A549 (cell line): Measurements from ENCODE around the gene DHRS7B. TPM values are rescaled to one million over a fixed set of nuclear protein-coding genes. Genes with fewer than 3 reads are reported as not detected.
"Not testable (repeated sequence)": the region's sequence is repeated elsewhere in the genome, so short reads cannot be mapped to it uniquely, and the experiment has no call there.

Experiments
- ATAC-seq, 2 experiments: fragments of 200-7000 bp in 1 of 2; fragments of >200 bp in 1 of 2; cut with Nextera tagmentation in 1 of 2; cut with Tn5 transposase in 1 of 2; 3 replicates each; pipeline versions ENCODE4 v1.8.0 to v1.9.1; 2018 to 2020; ENCODE audit warnings: mild to moderate bottlenecking in 1 of 2, moderate library complexity in 1 of 2
- CTCF ChIA-PET: fragments of 300-600 bp; sonication (Branson Sonifier 250); formaldehyde crosslinking; extraction: SDS; loops from one replicate; lab custom pipeline; 2021; ENCODE audit warnings: antibody characterized with exemption, inconsistent platforms; lab: Yijun Ruan, JAX
- POLR2A ChIA-PET: fragments of 350-600 bp; formaldehyde crosslinking; extraction: SDS; loops from one replicate; lab custom pipeline; 2021; ENCODE audit warnings: antibody characterized with exemption, inconsistent platforms; lab: Yijun Ruan, JAX
- DNase-seq, 2 experiments: peaks; one replicate each; pipeline versions ENCODE4 v3.0.0 to v3.0.0-alpha.2; 2011 to 2016; ENCODE audit warnings: low read depth in 1 of 2, low spot score in 1 of 2
- FAIRE-seq: peaks from 2 replicates; lab custom pipeline; 2011; peaks lifted over from hg19 to GRCh38; lab: Jason Lieb, UNC
- H3K27ac ChIP-seq, 2 experiments: fragments of >200 bp; sonication (Bioruptor Twin); formaldehyde crosslinking; 3 replicates each; pipeline ENCODE4 v1.5.1; 2016 to 2017
- H3K4me1 ChIP-seq: fragments of >200 bp; sonication (Bioruptor Twin); formaldehyde crosslinking; 3 replicates; pipeline ENCODE4 v1.6.1; 2016
- H3K4me2 ChIP-seq: fragments of >200 bp; sonication (Bioruptor Twin); formaldehyde crosslinking; 3 replicates; pipeline ENCODE4 v1.6.1; 2016
- H3K4me3 ChIP-seq: fragments of >200 bp; sonication (Bioruptor Twin); formaldehyde crosslinking; 3 replicates; pipeline ENCODE4 v1.5.1; 2016
- H3K9me3 ChIP-seq: fragments of >200 bp; sonication (Bioruptor Twin); formaldehyde crosslinking; 3 replicates; pipeline ENCODE4 v1.6.1; 2016
- ATOH8 ChIP-seq: fragments of 250-450 bp; sonication (Bioruptor Pico); IDR thresholded peaks from 2 replicates; pipeline ENCODE4 v1.5.0; 2020; ENCODE audit warnings: low read depth, mild to moderate bottlenecking, moderate library complexity
- BCL3 ChIP-seq: fragments of >200 bp; sonication (Bioruptor Twin); formaldehyde crosslinking; IDR thresholded peaks from 3 replicates; pipeline ENCODE4 v1.6.1; 2016
- CBX8 ChIP-seq: fragments of 200-600 bp; sonication (generic); IDR thresholded peaks from 2 replicates; pipeline ENCODE4 v1.6.1; 2016
- CEBPB ChIP-seq, 2 experiments: fragments of >200 bp in 1 of 2; sonication (Bioruptor Twin) in 1 of 2; formaldehyde crosslinking in 1 of 2; IDR thresholded peaks; 2 replicates each; pipeline ENCODE4 v1.6.1; 2012 to 2016
- CHD4 ChIP-seq: fragments of 200-600 bp; sonication (generic); IDR thresholded peaks from 2 replicates; pipeline ENCODE4 v1.6.1; 2016; ENCODE audit warnings: antibody characterized with exemption, mild to moderate bottlenecking, borderline replicate concordance
- EHF ChIP-seq: fragments of 250-450 bp; sonication (Bioruptor Pico); IDR thresholded peaks from 2 replicates; pipeline ENCODE4 v1.5.0; 2020; ENCODE audit warnings: mild to moderate bottlenecking
- EP300 ChIP-seq, 2 experiments: fragments of >200 bp; sonication (Bioruptor Twin); formaldehyde crosslinking; IDR thresholded peaks; 2 replicates in 1 of 2; 3 replicates in 1 of 2; pipeline ENCODE4 v1.6.1; 2016 to 2017
- ESRRA ChIP-seq: fragments of 150-350 bp; IDR thresholded peaks from 2 replicates; pipeline ENCODE4 v1.6.1; 2014; ENCODE audit warnings: mild to moderate bottlenecking, low read length, borderline replicate concordance
- FOSB ChIP-seq: fragments of 250-450 bp; sonication (Bioruptor Pico); IDR thresholded peaks from 2 replicates; pipeline ENCODE4 v1.5.0; 2020; ENCODE audit warnings: mild to moderate bottlenecking, moderate library complexity
- FOSL2 ChIP-seq, 2 experiments: fragments of 450-650 bp in 1 of 2; fragments of >200 bp in 1 of 2; sonication (Bioruptor Twin) in 1 of 2; formaldehyde crosslinking; IDR thresholded peaks; 2 replicates each; pipeline versions ENCODE4 v1.5.0 to v1.6.1; 2016 to 2020; ENCODE audit warnings: mild to moderate bottlenecking in 1 of 2, moderate library complexity in 1 of 2
- FOXS1 ChIP-seq: fragments of 250-450 bp; sonication (Bioruptor Pico); IDR thresholded peaks from 2 replicates; pipeline ENCODE4 v1.5.0; 2020; ENCODE audit warnings: mild to moderate bottlenecking, moderate library complexity
- GATA3 ChIP-seq: IDR thresholded peaks from 2 replicates; pipeline ENCODE4 v1.6.1; 2012; ENCODE audit warnings: borderline replicate concordance
- HDAC2 ChIP-seq: fragments of 200-600 bp; sonication (generic); IDR thresholded peaks from 2 replicates; pipeline ENCODE4 v1.6.1; 2016
- HOXB13 ChIP-seq: fragments of 250-450 bp; sonication (Bioruptor Pico); IDR thresholded peaks from 2 replicates; pipeline ENCODE4 v1.5.0; 2020; ENCODE audit warnings: low read depth, mild to moderate bottlenecking, moderate library complexity
- KDM1A ChIP-seq: fragments of 200-600 bp; sonication (generic); IDR thresholded peaks from 2 replicates; pipeline ENCODE4 v1.6.1; 2016; ENCODE audit warnings: low read depth, mild to moderate bottlenecking
- MYC ChIP-seq: IDR thresholded peaks from 2 replicates; pipeline ENCODE4 v1.6.1; 2012; ENCODE audit warnings: mild to moderate bottlenecking, inconsistent platforms, low read length, improper control_type of control experiment, borderline replicate concordance
- NFE2L2 ChIP-seq: fragments of 150-350 bp; conservative IDR thresholded peaks from 2 replicates; pipeline ENCODE4 v1.6.1; 2014; ENCODE audit warnings: low read length
- NR3C1 ChIP-seq: fragments of >200 bp; sonication (Bioruptor Twin); formaldehyde crosslinking; IDR thresholded peaks from 3 replicates; pipeline ENCODE4 v1.6.1; 2017
- PHF8 ChIP-seq: fragments of 200-600 bp; sonication (generic); IDR thresholded peaks from 2 replicates; pipeline ENCODE4 v1.6.1; 2016; ENCODE audit warnings: low read depth, mild to moderate bottlenecking, antibody characterized with exemption, moderate library complexity, borderline replicate concordance
- RARB ChIP-seq: fragments of 250-450 bp; sonication (Bioruptor Pico); IDR thresholded peaks from 2 replicates; pipeline ENCODE4 v1.8.0; 2021; ENCODE audit warnings: mild to moderate bottlenecking, moderate library complexity
- RNF2 ChIP-seq: fragments of 200-600 bp; sonication (generic); IDR thresholded peaks from 2 replicates; pipeline ENCODE4 v1.6.1; 2016; ENCODE audit warnings: low read depth, mild to moderate bottlenecking, antibody characterized with exemption, moderate library complexity, borderline replicate concordance
- SMC3 ChIP-seq: fragments of >200 bp; sonication (Bioruptor Twin); formaldehyde crosslinking; IDR thresholded peaks from 3 replicates; pipeline ENCODE4 v1.6.1; 2018; ENCODE audit warnings: inconsistent platforms
- TFCP2L1 ChIP-seq: fragments of 250-450 bp; sonication (Bioruptor Pico); IDR thresholded peaks from 2 replicates; pipeline ENCODE4 v1.5.0; 2021; ENCODE audit warnings: mild to moderate bottlenecking
- TP53 ChIP-seq: fragments of 250-450 bp; sonication (Bioruptor Pico); IDR thresholded peaks from 2 replicates; pipeline ENCODE4 v1.5.0; 2021; ENCODE audit warnings: mild to moderate bottlenecking, moderate library complexity
- ZC3H11A ChIP-seq: fragments of 450-650 bp; IDR thresholded peaks from 2 replicates; pipeline ENCODE4 v1.6.1; 2014; ENCODE audit warnings: antibody characterized with exemption, mild to moderate bottlenecking
- ZFP36 ChIP-seq: fragments of 450-650 bp; IDR thresholded peaks from 2 replicates; pipeline ENCODE4 v1.6.1; 2014; ENCODE audit warnings: borderline replicate concordance; ENCODE audit not compliant: partially characterized antibody
- WGBS: methylation state at CpG from one replicate; pipeline ENCODE4 v1.1.6; 2017; ENCODE audit errors: missing lambda C conversion rate; 5-methylcytosine and 5-hydroxymethylcytosine counted together
- polyA plus RNA-seq, 4 experiments: library from polyadenylated mRNA; depleted of rRNA in 3 of 4; stranded (reverse); fragments of >200 nt; fragmentation: RNase III in 1 of 4; extraction: RNeasy Plus Mini Kit Qiagen cat#74134 plus additional on column Dnase treatment in 1 of 4; gene quantifications; 2 replicates in 3 of 4; 3 replicates in 1 of 4; pipeline ENCODE4 v1.2.3, GENCODE V29; 2011 to 2017
- TF ChIP-seq, protein P1 (sequence below): fragments of 250-450 bp; sonication (Bioruptor Pico); IDR thresholded peaks from 2 replicates; pipeline ENCODE4 v1.5.0; 2021; ENCODE audit warnings: mild to moderate bottlenecking, moderate library complexity, borderline replicate concordance
- TF ChIP-seq, protein P2 (sequence below): IDR thresholded peaks from 2 replicates; pipeline ENCODE4 v1.6.1; 2012; ENCODE audit warnings: low read depth, borderline replicate concordance
- TF ChIP-seq, protein P3 (sequence below): fragments of >200 bp; sonication (Bioruptor Twin); formaldehyde crosslinking; IDR thresholded peaks from 3 replicates; pipeline ENCODE4 v1.5.1; 2016

DHRS7B gene
- polyA plus RNA-seq, 2 of the 4 experiments (the other 2 are of a cell fraction): 23.6 to 25.4 TPM

- CTCF ChIA-PET: interaction anchor here (3.5 kb wide), 1 partner anchor 12 kb away, joined by 11 read pairs; no protein-coding TSS in a partner anchor
- ATAC-seq: no peak
- POLR2A ChIA-PET: no interaction called here
These were observed 14.6 kb downstream of the DHRS7B start for GRCh38 chr17:21141331-21141730.

GRCh38 chr17:21142065-21142464 is 15.3 kb downstream of the DHRS7B start:
- H3K4me1 ChIP-seq, FAIRE-seq, H3K4me3 ChIP-seq, POLR2A ChIA-PET, H3K27ac ChIP-seq, H3K4me2 ChIP-seq, DNase-seq, ATAC-seq: not testable (repeated sequence)
- peaks cover 17% of the 10 kb centered on the region for H3K9me3 ChIP-seq
- CTCF ChIA-PET: interaction anchor here (3.5 kb wide), 1 partner anchor 13 kb away, joined by 11 read pairs; no protein-coding TSS in a partner anchor
- WGBS: 83% methylated on average over 12 of the region's 12 CpGs

More at GRCh38 chr17:21141331-21141730, 14.6 kb downstream of the DHRS7B start:
- H3K9me3 ChIP-seq: peaks cover 24% of the 10 kb centered on the region
- WGBS: 83% methylated on average over 2 of the region's 2 CpGs
- 0 out of 3 replicates have a peak, but pooled peaks cover 7% of the 10 kb centered on the region for H3K4me1 ChIP-seq
- H3K27ac ChIP-seq: no peak overlapping the region
- no peak for TF ChIP-seq TFCP2L1 (CRISPR knock-in tag)
- TF ChIP-seq, protein P1, sequence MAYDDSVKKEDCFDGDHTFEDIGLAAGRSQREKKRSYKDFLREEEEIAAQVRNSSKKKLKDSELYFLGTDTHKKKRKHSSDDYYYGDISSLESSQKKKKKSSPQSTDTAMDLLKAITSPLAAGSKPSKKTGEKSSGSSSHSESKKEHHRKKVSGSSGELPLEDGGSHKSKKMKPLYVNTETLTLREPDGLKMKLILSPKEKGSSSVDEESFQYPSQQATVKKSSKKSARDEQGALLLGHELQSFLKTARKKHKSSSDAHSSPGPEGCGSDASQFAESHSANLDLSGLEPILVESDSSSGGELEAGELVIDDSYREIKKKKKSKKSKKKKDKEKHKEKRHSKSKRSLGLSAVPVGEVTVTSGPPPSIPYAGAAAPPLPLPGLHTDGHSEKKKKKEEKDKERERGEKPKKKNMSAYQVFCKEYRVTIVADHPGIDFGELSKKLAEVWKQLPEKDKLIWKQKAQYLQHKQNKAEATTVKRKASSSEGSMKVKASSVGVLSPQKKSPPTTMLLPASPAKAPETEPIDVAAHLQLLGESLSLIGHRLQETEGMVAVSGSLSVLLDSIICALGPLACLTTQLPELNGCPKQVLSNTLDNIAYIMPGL (CRISPR knock-in tag): no peak
- TF ChIP-seq BCL3: no peak
- TF ChIP-seq HDAC2: no peak
- TF ChIP-seq CBX8: no peak
- TF ChIP-seq, protein P2, sequence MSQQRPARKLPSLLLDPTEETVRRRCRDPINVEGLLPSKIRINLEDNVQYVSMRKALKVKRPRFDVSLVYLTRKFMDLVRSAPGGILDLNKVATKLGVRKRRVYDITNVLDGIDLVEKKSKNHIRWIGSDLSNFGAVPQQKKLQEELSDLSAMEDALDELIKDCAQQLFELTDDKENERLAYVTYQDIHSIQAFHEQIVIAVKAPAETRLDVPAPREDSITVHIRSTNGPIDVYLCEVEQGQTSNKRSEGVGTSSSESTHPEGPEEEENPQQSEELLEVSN: no peak
- no peak for TF ChIP-seq SMC3
- TF ChIP-seq NFE2L2: no peak
- no peak for TF ChIP-seq ZFP36
- TF ChIP-seq ATOH8 (CRISPR knock-in tag): no peak
- TF ChIP-seq CHD4: no peak
- no peak for TF ChIP-seq NR3C1
- TF ChIP-seq TP53 (CRISPR knock-in tag): no peak
- no peak for TF ChIP-seq RNF2
- no peak for TF ChIP-seq EHF (CRISPR knock-in tag)
- TF ChIP-seq FOSB (CRISPR knock-in tag): no peak
- TF ChIP-seq MYC: no peak
- TF ChIP-seq, all 56 proteins: peak for 0
- H3K4me2 ChIP-seq: no peak overlapping the region
- FAIRE-seq: no peak
- DNase-seq: no peak
- no peak overlapping the region for H3K4me3 ChIP-seq

DNA sequence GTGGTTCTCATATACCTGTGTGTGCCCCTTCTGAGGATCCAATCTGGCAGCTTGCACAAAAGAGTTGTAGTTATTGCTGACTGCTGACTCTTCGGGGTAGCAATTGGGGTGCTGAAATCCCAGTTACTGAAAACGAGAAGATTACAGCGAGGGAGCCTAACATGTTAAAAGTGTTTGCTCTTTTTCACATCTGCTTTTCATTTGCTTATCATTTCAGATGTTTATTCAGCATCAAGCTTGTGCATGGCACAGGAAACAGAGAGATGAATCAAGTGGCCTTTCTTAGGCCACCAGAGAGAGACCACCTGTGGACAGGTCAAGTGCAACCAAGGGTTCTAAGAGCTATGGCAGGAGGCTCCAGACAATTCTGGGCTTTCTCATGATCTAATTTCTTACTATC is 16.9 kb downstream of the DHRS7B start:
- POLR2A ChIA-PET: no interaction called here
- DNase-seq (no peak), FAIRE-seq (no peak), ATAC-seq (no peak)
- Histone ChIP-seq H3K4me2 (no peak overlapping the region), H3K9me3 (peaks cover 6% of the 10 kb centered on the region), H3K4me3 (no peak overlapping the region), H3K4me1 (0 out of 3 replicates have a peak, but pooled peaks cover 7% of the 10 kb centered on the region), H3K27ac (no peak overlapping the region)
- CTCF ChIA-PET: interaction anchor here (3.5 kb wide), 1 partner anchor 15 kb away, joined by 11 read pairs; no protein-coding TSS in a partner anchor
- WGBS: 86% methylated on average over 3 of the region's 3 CpGs
- TF ChIP-seq PHF8 (no peak), GATA3 (no peak), ZC3H11A (no peak), CEBPB (IDR thresholded peaks at IDR 0.05) (no peak), ESRRA (no peak), KDM1A (no peak), HOXB13 (CRISPR knock-in tag) (no peak), FOSL2 (IDR thresholded peaks at IDR 0.05) (no peak), FOSL2 (CRISPR knock-in tag; IDR thresholded peaks at IDR 0.05) (no peak), FOXS1 (CRISPR knock-in tag) (no peak), EP300 (IDR thresholded peaks at IDR 0.05) (no peak), RARB (no peak), FOSB (CRISPR knock-in tag) (no peak), EHF (CRISPR knock-in tag) (no peak), RNF2 (no peak), MYC (no peak)
- TF ChIP-seq, protein P3, sequence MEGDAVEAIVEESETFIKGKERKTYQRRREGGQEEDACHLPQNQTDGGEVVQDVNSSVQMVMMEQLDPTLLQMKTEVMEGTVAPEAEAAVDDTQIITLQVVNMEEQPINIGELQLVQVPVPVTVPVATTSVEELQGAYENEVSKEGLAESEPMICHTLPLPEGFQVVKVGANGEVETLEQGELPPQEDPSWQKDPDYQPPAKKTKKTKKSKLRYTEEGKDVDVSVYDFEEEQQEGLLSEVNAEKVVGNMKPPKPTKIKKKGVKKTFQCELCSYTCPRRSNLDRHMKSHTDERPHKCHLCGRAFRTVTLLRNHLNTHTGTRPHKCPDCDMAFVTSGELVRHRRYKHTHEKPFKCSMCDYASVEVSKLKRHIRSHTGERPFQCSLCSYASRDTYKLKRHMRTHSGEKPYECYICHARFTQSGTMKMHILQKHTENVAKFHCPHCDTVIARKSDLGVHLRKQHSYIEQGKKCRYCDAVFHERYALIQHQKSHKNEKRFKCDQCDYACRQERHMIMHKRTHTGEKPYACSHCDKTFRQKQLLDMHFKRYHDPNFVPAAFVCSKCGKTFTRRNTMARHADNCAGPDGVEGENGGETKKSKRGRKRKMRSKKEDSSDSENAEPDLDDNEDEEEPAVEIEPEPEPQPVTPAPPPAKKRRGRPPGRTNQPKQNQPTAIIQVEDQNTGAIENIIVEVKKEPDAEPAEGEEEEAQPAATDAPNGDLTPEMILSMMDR: no peak
